Cardiac muscle cell (in vitro differentiated cells and primary cell): ENCODE measurements around the gene OSGIN1. TPM values are rescaled to one million over a fixed set of nuclear protein-coding genes. Genes with fewer than 3 reads are reported as not detected.

ENCODE experiments used
- DNase-seq, 2 donors: peaks; one replicate each; pipeline versions ENCODE4 v3.0.0 to v3.0.0-alpha.2; 2010 to 2017; ENCODE audit warnings: low read depth in 1 of 2, low spot score in 1 of 2
- H3K27ac ChIP-seq: fragments of 200-600 bp; sonication (generic); 2 replicates; pipeline ENCODE4 v1.5.1; 2016
- H3K27me3 ChIP-seq: fragments of 200-600 bp; sonication (generic); 2 replicates; pipeline ENCODE4 v1.6.0; 2016; ENCODE audit warnings: control low read depth
- H3K36me3 ChIP-seq: fragments of 200-600 bp; sonication (generic); 2 replicates; pipeline ENCODE4 v1.5.1; 2016; ENCODE audit warnings: control low read depth
- H3K4me1 ChIP-seq: fragments of 200-600 bp; sonication (generic); 2 replicates; pipeline ENCODE4 v1.8.1; 2017; ENCODE audit warnings: low read depth, mild to moderate bottlenecking, mixed run types
- H3K4me3 ChIP-seq: fragments of 200-600 bp; sonication (generic); 2 replicates; pipeline ENCODE4 v1.5.1; 2016; ENCODE audit warnings: mild to moderate bottlenecking
- H3K9me3 ChIP-seq: fragments of 200-600 bp; sonication (generic); 2 replicates; pipeline ENCODE4 v1.5.1; 2017; ENCODE audit warnings: low read depth, mild to moderate bottlenecking, control low read depth
- CTCF ChIP-seq: IDR thresholded peaks from 2 replicates; pipeline ENCODE4 v1.5.1; 2012; ENCODE audit warnings: low read depth, mild to moderate bottlenecking, low read length
- polyA plus RNA-seq: library from polyadenylated mRNA; unstranded; fragments of >200 nt; fragmentation: Nextera tagmentation; extraction: Ambion mirVana; gene quantifications from 2 replicates; pipeline ENCODE4 v1.2.1, GENCODE V29; 2016
- total RNA-seq: library from RNA; depleted of rRNA; stranded (reverse); fragments of >200 nt; gene quantifications from 2 replicates; pipeline ENCODE4 v1.2.3, GENCODE V29; 2016

OSGIN1 gene
- total and polyA plus RNA-seq, 2 experiments from 2014 or later: 0.76 to 3.4 TPM

- no peak overlapping the region for H3K4me3 ChIP-seq
Observed at GRCh38 chr16:84004442-84004841, 51.4 kb downstream of the OSGIN1 start.

GRCh38 chr16:84005391-84005790 is 52.4 kb downstream of the OSGIN1 start:
- Histone ChIP-seq H3K27ac (no peak overlapping the region), H3K4me1 (no peaks in the 10 kb centered on the region), H3K36me3 (no peaks in the 10 kb centered on the region), H3K27me3 (no peaks in the 10 kb centered on the region), H3K9me3 (no peaks in the 10 kb centered on the region), H3K4me3 (no peak overlapping the region)
- no peak for TF ChIP-seq CTCF
- no peak for DNase-seq

More at GRCh38 chr16:84004442-84004841, 51.4 kb downstream of the OSGIN1 start:
- Histone ChIP-seq H3K4me1 (no peaks in the 10 kb centered on the region), H3K9me3 (no peaks in the 10 kb centered on the region), H3K27ac (no peak overlapping the region), H3K27me3 (no peaks in the 10 kb centered on the region), H3K36me3 (no peaks in the 10 kb centered on the region)
- no peak for TF ChIP-seq CTCF
- DNase-seq: no peak

- Histone ChIP-seq H3K4me1 (no peaks in the 10 kb centered on the region), H3K27ac (no peak overlapping the region)
Observed at GRCh38 chr16:84007520-84007919, 54.5 kb downstream of the OSGIN1 start.

GRCh38 chr16:84007965-84008364 is 54.9 kb downstream of the OSGIN1 start:
- no peaks in the 10 kb centered on the region for H3K4me1 ChIP-seq

More at GRCh38 chr16:84007520-84007919, 54.5 kb downstream of the OSGIN1 start:
- no peak for DNase-seq
- H3K4me3 ChIP-seq: no peak overlapping the region
- H3K36me3 ChIP-seq: no peaks in the 10 kb centered on the region
- no peaks in the 10 kb centered on the region for H3K9me3 ChIP-seq
- H3K27me3 ChIP-seq: no peaks in the 10 kb centered on the region
- TF ChIP-seq CTCF: no peak

GRCh38 chr16:84009282-84009681 is 56.2 kb downstream of the OSGIN1 start:
- no peak overlapping the region for H3K4me3 ChIP-seq
- H3K4me1 ChIP-seq: no peaks in the 10 kb centered on the region
- no peaks in the 10 kb centered on the region for H3K9me3 ChIP-seq
- DNase-seq: no peak
- H3K36me3 ChIP-seq: no peaks in the 10 kb centered on the region
- TF ChIP-seq CTCF: no peak
- no peaks in the 10 kb centered on the region for H3K27me3 ChIP-seq
- H3K27ac ChIP-seq: no peak overlapping the region

More at GRCh38 chr16:84007965-84008364, 54.9 kb downstream of the OSGIN1 start:
- Histone ChIP-seq H3K27me3 (no peaks in the 10 kb centered on the region), H3K9me3 (no peaks in the 10 kb centered on the region), H3K36me3 (no peaks in the 10 kb centered on the region), H3K27ac (no peak overlapping the region), H3K4me3 (no peak overlapping the region)
- no peak for DNase-seq
- TF ChIP-seq CTCF: no peak
